Measurements from ENCODE around the gene RBM42.

- no peak for TF ChIP-seq POLR2A (IDR thresholded peaks at IDR 0.05; ENCODE audit: low read depth, low read length)
- no peak for TF ChIP-seq TAF1 (IDR thresholded peaks at IDR 0.05; ENCODE audit: borderline replicate concordance, low read depth, low read length)
These were observed 32.4 kb upstream of the RBM42 start for GRCh38 chr19:35596366-35596999.
